NCI-H510A (cell line): Measurements from ENCODE around the gene PCBP3.
"Not testable (repeated sequence)": the region's sequence is repeated elsewhere in the genome, so short reads cannot be mapped to it uniquely, and the experiment has no call there.

ENCODE experiments used
- DNase-seq: peaks from one replicate; lab custom pipeline; 2025; lab: John Stamatoyannopoulos, UW

PCBP3 gene

DNA sequence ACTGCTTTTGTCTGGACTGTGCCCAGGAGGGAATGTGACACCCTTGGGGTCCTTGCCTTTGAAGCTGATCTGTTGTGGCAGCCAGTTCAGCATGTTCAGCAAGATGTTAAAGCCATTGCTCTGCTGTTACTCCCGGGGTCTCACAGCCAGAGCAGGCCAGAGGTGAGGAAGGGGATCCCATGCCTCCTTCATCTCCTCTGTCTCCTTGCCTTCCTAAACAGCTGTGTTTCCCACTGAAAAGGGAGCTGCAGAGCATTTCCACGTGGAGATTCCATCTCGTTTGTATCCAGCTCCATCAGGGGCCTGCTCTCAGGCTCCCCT, 202.2 kb downstream of the PCBP3 start:
- DNase-seq, result no peak

DNA sequence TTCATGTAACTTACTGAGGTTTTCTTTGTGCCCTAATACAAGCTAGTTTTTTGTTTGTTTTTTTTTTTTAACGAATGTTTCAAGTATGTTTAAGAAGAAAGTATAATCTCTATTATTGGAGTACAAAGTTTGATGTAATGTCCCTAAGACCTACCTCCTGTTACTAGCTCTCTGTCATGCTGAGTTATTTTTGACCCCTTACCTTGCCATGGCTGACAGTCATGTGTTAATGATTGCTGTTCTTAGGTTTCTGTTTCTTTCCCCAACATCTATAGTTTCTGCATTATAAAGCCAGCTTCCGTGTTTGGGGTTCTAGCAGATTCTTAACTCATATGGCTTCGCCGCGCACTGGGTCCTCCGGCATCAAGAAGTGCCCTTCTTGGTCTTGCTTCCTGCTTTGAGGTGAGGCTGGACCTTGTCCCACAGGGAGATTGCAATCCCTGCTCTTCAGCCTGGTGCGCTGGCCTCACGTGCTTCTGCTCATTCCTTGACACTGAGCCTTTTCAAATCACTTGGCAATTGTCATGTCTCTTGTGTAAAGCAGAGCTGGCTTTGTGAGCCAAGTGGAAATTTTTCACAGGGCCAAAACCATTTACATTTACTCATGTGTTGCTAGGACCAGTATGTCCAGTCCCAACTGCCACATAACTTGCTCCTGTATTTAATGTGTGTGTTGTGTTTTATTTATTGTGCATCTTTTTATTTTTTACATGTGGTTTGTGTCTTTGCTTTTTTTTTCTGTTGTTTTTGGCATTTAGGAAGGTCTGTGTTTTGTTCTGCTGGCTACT, 203.0 kb downstream of the PCBP3 start:
- DNase-seq, result no peak

DNA sequence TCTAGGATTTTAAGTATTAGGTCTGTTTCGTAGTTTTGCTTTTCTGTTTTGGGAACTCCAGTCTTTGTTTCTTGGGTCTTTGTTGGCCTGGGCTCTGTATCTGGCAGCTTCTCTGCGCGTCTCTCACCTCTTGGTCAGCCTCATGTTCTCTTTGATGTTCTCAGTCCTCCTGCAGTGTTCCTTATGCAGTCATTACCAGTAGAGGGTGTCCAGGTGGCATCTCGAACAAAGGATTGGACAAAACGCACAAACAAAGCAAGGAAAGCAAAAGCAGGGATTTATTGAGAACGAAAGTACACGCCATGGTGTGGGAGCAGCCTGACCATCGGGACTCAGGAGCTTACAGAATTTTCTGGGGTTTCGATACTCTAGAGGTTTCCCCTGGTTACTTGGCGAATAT, 204.3 kb downstream of the PCBP3 start:
- DNase-seq, result no peak

GRCh38 chr21:45848331-45848730, 204.8 kb downstream of the PCBP3 start:
- DNase-seq, result no peak

- DNase-seq, result no peak
Observed at GRCh38 chr21:45848805-45849204, 205.3 kb downstream of the PCBP3 start.

GRCh38 chr21:45849651-45850050, 206.1 kb downstream of the PCBP3 start:
- no peak for DNase-seq

DNA sequence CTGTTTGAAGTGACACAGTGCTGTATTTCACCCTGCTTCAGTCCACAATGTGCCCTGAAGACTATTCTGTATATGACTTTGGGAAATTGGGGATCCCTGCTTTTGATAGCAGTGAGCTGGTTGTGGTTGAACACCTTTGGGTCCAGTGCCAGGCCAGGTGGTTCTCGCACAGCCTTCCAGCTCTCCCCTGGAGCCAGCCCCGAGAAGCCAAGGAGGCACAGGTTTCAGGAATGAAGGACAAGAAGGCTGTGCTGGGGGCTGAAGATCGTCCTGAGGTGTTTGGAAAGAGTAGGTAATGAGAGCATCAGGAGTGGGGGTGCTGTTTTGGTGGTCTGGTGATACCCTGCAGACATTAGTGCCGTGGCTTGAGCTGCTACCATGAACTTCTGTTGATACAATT, 206.7 kb downstream of the PCBP3 start:
- DNase-seq, result no peak

GRCh38 chr21:45852386-45852785, 208.9 kb downstream of the PCBP3 start:
- DNase-seq, result not testable (repeated sequence)

GRCh38 chr21:45852886-45853400, 209.4 kb downstream of the PCBP3 start:
- DNase-seq, result no peak

GRCh38 chr21:45853703-45854342, 210.3 kb downstream of the PCBP3 start:
- DNase-seq, result no peak

DNA sequence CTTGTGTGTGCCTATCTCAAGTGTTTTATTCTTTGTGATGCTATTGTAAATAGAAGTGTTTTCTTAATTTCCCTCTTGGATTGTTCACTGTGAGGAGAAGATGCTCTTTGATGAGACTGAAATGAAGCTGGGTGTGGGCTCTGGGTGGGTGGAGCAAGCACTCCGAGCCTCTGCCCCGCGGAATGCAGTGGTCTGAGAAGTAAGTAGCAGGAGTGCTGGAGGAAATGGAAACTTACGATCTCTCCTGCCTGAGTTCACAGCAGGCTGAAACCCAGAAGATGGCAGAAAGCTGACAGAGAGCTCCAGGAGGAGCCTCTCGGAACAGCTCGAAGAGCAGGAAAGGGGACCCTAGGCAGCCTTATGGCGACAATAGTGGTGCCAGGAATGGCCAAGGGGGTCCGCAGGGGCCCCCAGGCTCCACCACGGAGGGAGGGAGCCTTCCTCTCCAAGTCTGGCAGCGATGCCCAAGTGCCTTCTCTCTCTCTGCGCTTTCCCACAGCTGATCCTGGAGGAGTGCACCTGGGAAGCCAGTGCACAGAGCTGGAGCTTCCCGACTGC, 211.2 kb downstream of the PCBP3 start:
- DNase-seq, result no peak

DNA sequence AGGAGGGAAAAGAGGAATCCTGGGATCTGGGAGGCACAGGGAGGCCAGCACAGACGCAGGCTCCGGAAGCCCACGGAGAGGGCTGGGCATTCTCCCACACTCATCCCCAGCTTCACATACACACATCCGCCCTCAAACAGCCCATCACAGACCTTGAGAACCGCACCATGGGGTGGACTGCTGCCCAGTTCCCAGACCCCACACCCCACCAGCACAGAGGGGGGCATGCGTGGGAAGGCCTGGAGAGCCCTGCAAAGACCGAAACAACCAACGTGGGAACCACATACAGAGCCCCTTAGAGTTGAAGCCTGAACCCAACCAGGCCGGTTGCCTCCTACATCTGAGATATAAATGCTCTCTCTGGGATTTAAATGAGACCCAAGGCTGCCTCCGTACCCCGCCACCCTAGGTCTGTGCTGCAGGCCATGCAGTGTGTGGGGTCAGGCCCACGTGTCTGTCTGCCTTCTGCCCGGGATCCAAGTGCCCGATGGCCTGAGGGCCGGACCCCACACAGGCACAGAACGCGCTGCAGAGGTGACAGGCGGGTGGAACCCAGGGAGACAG, 211.8 kb downstream of the PCBP3 start:
- no peak for DNase-seq

- DNase-seq, result no peak
Observed at GRCh38 chr21:45856442-45856841, 212.9 kb downstream of the PCBP3 start.

- no peak for DNase-seq
Observed at GRCh38 chr21:45856906-45857305, 213.4 kb downstream of the PCBP3 start.

GRCh38 chr21:45857761-45858160, 214.2 kb downstream of the PCBP3 start:
- no peak for DNase-seq

DNA sequence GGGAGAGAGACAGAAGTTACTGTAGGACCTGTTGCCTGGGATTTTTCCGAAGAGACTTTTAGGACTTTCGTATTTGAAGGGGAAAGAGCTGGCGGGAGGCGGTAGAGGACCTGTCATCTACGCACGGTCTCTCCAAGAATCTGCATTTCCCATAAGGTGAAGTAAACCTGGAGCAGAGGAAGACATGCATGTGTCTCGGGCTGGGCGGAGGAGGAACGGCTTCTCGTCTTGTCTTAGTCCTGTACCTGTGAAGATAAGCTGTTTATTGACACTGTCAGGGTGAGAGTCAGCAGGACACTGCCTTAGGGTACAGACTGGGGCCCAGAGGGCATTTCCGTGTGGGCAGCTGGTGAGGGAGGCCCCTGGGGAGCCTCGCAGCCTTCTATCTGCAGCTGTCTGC, 214.7 kb downstream of the PCBP3 start:
- DNase-seq, result no peak

DNA sequence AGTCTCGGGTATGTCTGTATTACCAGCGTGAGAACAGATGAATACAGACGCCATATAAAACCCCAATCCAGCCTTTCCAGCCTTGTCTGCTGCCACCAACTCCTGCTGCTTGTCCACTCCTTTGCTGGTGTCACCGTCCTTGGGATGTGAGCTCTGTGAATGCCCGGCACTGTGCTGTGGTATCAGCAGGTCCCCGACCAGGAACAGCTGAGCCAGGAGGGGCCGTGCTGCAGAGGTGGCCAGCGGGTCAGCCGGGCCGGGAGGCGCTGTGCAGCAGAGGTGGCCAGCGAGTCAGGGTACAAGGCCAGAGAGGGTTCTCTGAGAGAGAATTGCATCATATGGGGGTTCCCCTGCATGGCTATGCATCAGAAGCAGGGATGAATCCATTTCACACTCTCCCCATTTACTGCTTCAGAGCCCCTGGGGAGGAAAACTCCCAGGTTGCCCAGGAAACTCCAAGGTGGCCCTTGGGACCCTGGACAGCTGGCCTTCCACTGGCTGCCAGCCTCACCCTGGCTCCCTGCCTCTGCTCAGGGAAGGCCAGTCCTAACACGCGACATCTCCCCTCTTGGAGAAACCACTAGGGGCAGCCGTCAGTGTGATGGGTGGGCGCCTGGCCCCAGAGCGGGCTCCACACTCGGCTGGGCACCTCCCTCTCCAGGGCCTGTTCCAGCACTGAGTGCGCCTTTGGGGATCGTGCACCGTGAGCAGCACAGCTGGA, 215.7 kb downstream of the PCBP3 start:
- DNase-seq, result no peak

GRCh38 chr21:45859762-45860357, 216.3 kb downstream of the PCBP3 start:
- DNase-seq, result no peak

DNA sequence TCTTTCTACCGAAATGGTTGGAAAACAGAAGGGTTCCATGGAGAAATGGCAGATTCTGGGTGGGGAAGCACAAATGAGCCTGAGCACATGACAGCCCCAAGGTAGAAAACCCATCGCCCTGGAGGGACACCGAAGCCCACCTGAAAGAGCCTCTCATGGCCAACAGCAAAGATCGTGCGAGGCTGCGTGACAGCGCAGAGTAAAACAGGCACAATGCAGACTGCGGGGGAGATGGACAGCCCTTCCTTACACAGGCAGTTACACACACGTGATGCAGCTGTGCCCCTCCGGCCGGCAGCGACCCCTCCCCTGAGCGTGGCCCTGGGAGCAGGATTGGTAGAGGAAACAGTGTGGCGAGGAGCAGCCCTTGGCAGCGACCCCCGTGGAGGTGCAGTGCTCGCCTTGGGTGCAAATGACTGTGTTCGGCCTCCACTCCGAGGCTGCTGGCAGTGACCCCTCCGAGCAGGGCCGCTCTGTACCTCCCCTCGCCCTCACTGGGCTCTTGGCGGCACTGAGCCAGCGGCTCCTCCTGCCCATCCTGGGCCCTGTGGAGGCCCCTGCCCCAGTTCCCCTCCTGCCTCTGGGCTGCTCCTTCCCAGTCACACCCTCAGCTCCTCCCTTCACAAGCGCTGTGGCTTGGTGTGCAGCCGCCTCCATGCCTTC, 217.1 kb downstream of the PCBP3 start:
- no peak for DNase-seq

- DNase-seq, result no peak
Observed at GRCh38 chr21:45861156-45861870, 217.8 kb downstream of the PCBP3 start.
